OCI-LY1 (cell line): Measurements from ENCODE around the gene PSME4.

ENCODE experiments used
- H2AFZ ChIP-seq: fragments of 200-600 bp; sonication (generic), shearing (Covaris generic); 2 replicates; pipeline ENCODE4 v1.6.0; 2014; ENCODE audit warnings: antibody characterized with exemption, mild to moderate bottlenecking, low read length
- H3F3A ChIP-seq: fragments of 200-600 bp; sonication (generic), shearing (Covaris generic); 2 replicates; pipeline ENCODE4 v1.6.0; 2014; ENCODE audit warnings: mild to moderate bottlenecking, antibody characterized with exemption, low read length, moderate library complexity; ENCODE audit not compliant: insufficient read depth
- H3K27ac ChIP-seq: fragments of 200-600 bp; sonication (generic); 2 replicates; pipeline ENCODE4 v1.5.1; 2014; ENCODE audit warnings: low read length, mixed run types, mild to moderate bottlenecking, low read depth; ENCODE audit not compliant: poor library complexity, severe bottlenecking
- H3K27me3 ChIP-seq: fragments of 200-600 bp; sonication (generic); 2 replicates; pipeline ENCODE4 v1.6.0; 2014; ENCODE audit warnings: antibody characterized with exemption, mild to moderate bottlenecking, low read length, moderate library complexity; ENCODE audit not compliant: insufficient read depth
- H3K36me3 ChIP-seq: fragments of 200-600 bp; sonication (generic); 2 replicates; pipeline ENCODE4 v1.6.1; 2014; ENCODE audit warnings: mild to moderate bottlenecking, antibody characterized with exemption, low read length, moderate library complexity, mixed read lengths; ENCODE audit not compliant: insufficient read depth
- H3K4me1 ChIP-seq: fragments of 200-600 bp; sonication (generic); 2 replicates; pipeline ENCODE4 v1.5.1; 2014; ENCODE audit warnings: mild to moderate bottlenecking, low read length, moderate library complexity; ENCODE audit not compliant: insufficient read depth, severe bottlenecking
- H3K4me2 ChIP-seq: fragments of 200-600 bp; sonication (generic), shearing (Covaris generic); 2 replicates; pipeline ENCODE4 v1.6.1; 2014; ENCODE audit warnings: low read length
- H3K4me3 ChIP-seq: fragments of 200-600 bp; sonication (generic); 2 replicates; pipeline ENCODE4 v1.5.1; 2014; ENCODE audit warnings: low read length, low read depth, mild to moderate bottlenecking, mixed read lengths; ENCODE audit not compliant: poor library complexity, severe bottlenecking
- H3K79me2 ChIP-seq: fragments of 200-600 bp; shearing (Covaris generic); 2 replicates; pipeline ENCODE4 v1.6.1; 2016; ENCODE audit warnings: mixed run types, low read length, mixed read lengths; ENCODE audit not compliant: insufficient read depth
- H3K9ac ChIP-seq: fragments of 200-600 bp; sonication (generic), shearing (Covaris generic); 2 replicates; pipeline ENCODE4 v1.6.1; 2014; ENCODE audit warnings: mild to moderate bottlenecking, low read length, mixed read lengths
- H3K9me2 ChIP-seq: fragments of 200-600 bp; sonication (generic), shearing (Covaris generic); 2 replicates; pipeline ENCODE4 v1.6.1; 2014; ENCODE audit warnings: low read depth, mild to moderate bottlenecking, low read length, mixed read lengths
- H3K9me3 ChIP-seq: fragments of 200-600 bp; shearing (Covaris generic); 2 replicates; pipeline ENCODE4 v1.6.1; 2014; ENCODE audit warnings: low read length, mixed read lengths
- H4K20me1 ChIP-seq: fragments of 200-600 bp; sonication (generic), shearing (Covaris generic); 2 replicates; pipeline ENCODE4 v1.6.0; 2016; ENCODE audit warnings: mild to moderate bottlenecking, low read length; ENCODE audit not compliant: insufficient read depth
- CTCF ChIP-seq: fragments of 200-600 bp; sonication (generic), shearing (Covaris generic); IDR thresholded peaks from 2 replicates; pipeline ENCODE4 v1.5.1; 2017; ENCODE audit warnings: mild to moderate bottlenecking, antibody characterized with exemption, low read length, moderate library complexity, mixed read lengths
- EZH2 ChIP-seq: fragments of 200-600 bp; sonication (generic), shearing (Covaris generic); IDR thresholded peaks from 2 replicates; pipeline ENCODE4 v1.8.0; 2017; ENCODE audit warnings: borderline replicate concordance, mixed run types, mild to moderate bottlenecking, antibody characterized with exemption, low read length, moderate library complexity, mixed read lengths

The PSME4 gene

GRCh38 chr2:53820048-53820447 lies 150.7 kb downstream of the PSME4 start:
- Histone ChIP-seq H3K27ac (no peak overlapping the region), H3K36me3 (peaks cover 32% of the 10 kb centered on the region), H3K4me3 (no peak overlapping the region), H3F3A (no peaks in the 10 kb centered on the region), H3K4me1 (no peaks in the 10 kb centered on the region), H2AFZ (no peak overlapping the region), H3K9ac (no peak overlapping the region), H4K20me1 (no peaks in the 10 kb centered on the region), H3K9me2 (no peaks in the 10 kb centered on the region), H3K4me2 (no peak overlapping the region), H3K27me3 (no peaks in the 10 kb centered on the region), H3K9me3 (no peaks in the 10 kb centered on the region), H3K79me2 (no peaks in the 10 kb centered on the region)
- TF ChIP-seq EZH2, result no peak
- no peak for TF ChIP-seq CTCF

GRCh38 chr2:53819634-53820033 lies 151.2 kb downstream of the PSME4 start:
- Histone ChIP-seq H3K9ac (no peak overlapping the region), H3K9me3 (no peaks in the 10 kb centered on the region), H3K27ac (no peak overlapping the region), H3K4me1 (no peaks in the 10 kb centered on the region), H3K4me2 (no peak overlapping the region), H3K4me3 (no peak overlapping the region), H3F3A (no peaks in the 10 kb centered on the region), H4K20me1 (no peaks in the 10 kb centered on the region), H3K27me3 (no peaks in the 10 kb centered on the region), H3K79me2 (no peaks in the 10 kb centered on the region), H3K9me2 (no peaks in the 10 kb centered on the region), H3K36me3 (peaks cover 36% of the 10 kb centered on the region), H2AFZ (no peak overlapping the region)
- TF ChIP-seq EZH2 (no peak), CTCF (no peak)

GRCh38 chr2:53818854-53819435 lies 151.8 kb downstream of the PSME4 start:
- no peak overlapping the region for H3K4me3 ChIP-seq
- H3K36me3 ChIP-seq, result peaks cover 37% of the 10 kb centered on the region
- H3K27me3 ChIP-seq, result no peaks in the 10 kb centered on the region
- H3K79me2 ChIP-seq, result no peaks in the 10 kb centered on the region
- H3K9ac ChIP-seq, result no peak overlapping the region
- no peaks in the 10 kb centered on the region for H4K20me1 ChIP-seq
- H3F3A ChIP-seq, result no peaks in the 10 kb centered on the region
- H2AFZ ChIP-seq, result no peak overlapping the region
- H3K4me2 ChIP-seq, result no peak overlapping the region
- no peaks in the 10 kb centered on the region for H3K4me1 ChIP-seq
- no peaks in the 10 kb centered on the region for H3K9me3 ChIP-seq
- no peak for TF ChIP-seq CTCF
- TF ChIP-seq EZH2, result no peak
- no peaks in the 10 kb centered on the region for H3K9me2 ChIP-seq
- H3K27ac ChIP-seq, result no peak overlapping the region
